GM12875 (cell line): ENCODE measurements around the gene MTERF2.

Experiments
- H3K4me3 ChIP-seq: one replicate; pipeline ENCODE4 v1.5.1; 2011; ENCODE audit warnings: low read depth, low read length, control low read depth
- CTCF ChIP-seq: IDR thresholded peaks from 2 replicates; pipeline ENCODE4 v1.5.1; 2011; ENCODE audit warnings: low read depth, mild to moderate bottlenecking, control low read depth, inconsistent platforms, low read length, moderate library complexity, borderline replicate concordance; ENCODE audit not compliant: insufficient read depth

Gene MTERF2

GRCh38 chr12:106953352-106954250 is 33.3 kb downstream of the MTERF2 start:
- no peak for TF ChIP-seq CTCF
- H3K4me3 ChIP-seq = no peak overlapping the region

- no peak overlapping the region for H3K4me3 ChIP-seq
- no peak for TF ChIP-seq CTCF
Observed at GRCh38 chr12:106950591-106950990, 36.4 kb downstream of the MTERF2 start.

GRCh38 chr12:106947461-106947860 is 39.5 kb downstream of the MTERF2 start:
- no peak for TF ChIP-seq CTCF
- no peak overlapping the region for H3K4me3 ChIP-seq

GRCh38 chr12:106945261-106945851 is 41.6 kb downstream of the MTERF2 start:
- no peak overlapping the region for H3K4me3 ChIP-seq
- no peak for TF ChIP-seq CTCF

- TF ChIP-seq CTCF = no peak
- no peak overlapping the region for H3K4me3 ChIP-seq
Observed at GRCh38 chr12:106942775-106943174, 44.2 kb downstream of the MTERF2 start.

- no peak for TF ChIP-seq CTCF
- H3K4me3 ChIP-seq = no peak overlapping the region
Observed at GRCh38 chr12:106941481-106942156, 45.3 kb downstream of the MTERF2 start.
